Lower lobe of right lung (tissue), 2 donors: ENCODE results near the gene COL5A3. TPM values are rescaled to one million over a fixed set of nuclear protein-coding genes. Genes with fewer than 3 reads are reported as not detected.

ENCODE experiments used
- ATAC-seq, 2 donors: fragments of 200-7000 bp; cut with Tn5 transposase; one replicate each; pipeline ENCODE4 v1.9.1; 2020 to 2022; ENCODE audit warnings: mild to moderate bottlenecking in 2 of 2, moderate library complexity in 2 of 2
- DNase-seq: peaks from one replicate; pipeline ENCODE4 v3.0.0-alpha.2; 2020
- H3K27ac ChIP-seq: fragments of 200-600 bp; one replicate; pipeline ENCODE4 v1.8.0; 2022
- H3K27me3 ChIP-seq: fragments of 200-600 bp; one replicate; pipeline ENCODE4 v1.8.0; 2022; ENCODE audit warnings: low read depth
- H3K36me3 ChIP-seq: fragments of 200-600 bp; one replicate; pipeline ENCODE4 v1.8.0; 2022; ENCODE audit warnings: mild to moderate bottlenecking
- H3K4me1 ChIP-seq: fragments of 200-600 bp; one replicate; pipeline ENCODE4 v1.8.0; 2022
- H3K4me3 ChIP-seq: fragments of 200-600 bp; one replicate; pipeline ENCODE4 v1.8.0; 2022; ENCODE audit warnings: mild to moderate bottlenecking
- H3K9me3 ChIP-seq: fragments of 200-600 bp; one replicate; pipeline ENCODE4 v1.8.0; 2022
- intact Hi-C: fragments of 100-400 bp; cut with DNase I; formaldehyde crosslinking; loops from one replicate; pipeline ENCODE4 v1.11.0; 2022
- total RNA-seq: library from RNA; stranded (reverse); fragmentation: NEBNext Ultra II Directional; extraction: Animal tissue kit (Norgen Biotek cat#: 25700); gene quantifications from one replicate; pipeline ENCODE4 v1.2.1, GENCODE V29; 2021
- TF ChIP-seq, protein P1 (sequence below): fragments of 200-600 bp; IDR thresholded peaks from one replicate; pipeline ENCODE4 v1.8.0; 2022; ENCODE audit warnings: antibody characterized with exemption, mild to moderate bottlenecking
- donor health status: DM: no; HTN: yes; CAD: no; lungs with severe emphysema.

COL5A3 gene
- total RNA-seq, 1 donor from 2014 or later, result 8.9 TPM

DNA sequence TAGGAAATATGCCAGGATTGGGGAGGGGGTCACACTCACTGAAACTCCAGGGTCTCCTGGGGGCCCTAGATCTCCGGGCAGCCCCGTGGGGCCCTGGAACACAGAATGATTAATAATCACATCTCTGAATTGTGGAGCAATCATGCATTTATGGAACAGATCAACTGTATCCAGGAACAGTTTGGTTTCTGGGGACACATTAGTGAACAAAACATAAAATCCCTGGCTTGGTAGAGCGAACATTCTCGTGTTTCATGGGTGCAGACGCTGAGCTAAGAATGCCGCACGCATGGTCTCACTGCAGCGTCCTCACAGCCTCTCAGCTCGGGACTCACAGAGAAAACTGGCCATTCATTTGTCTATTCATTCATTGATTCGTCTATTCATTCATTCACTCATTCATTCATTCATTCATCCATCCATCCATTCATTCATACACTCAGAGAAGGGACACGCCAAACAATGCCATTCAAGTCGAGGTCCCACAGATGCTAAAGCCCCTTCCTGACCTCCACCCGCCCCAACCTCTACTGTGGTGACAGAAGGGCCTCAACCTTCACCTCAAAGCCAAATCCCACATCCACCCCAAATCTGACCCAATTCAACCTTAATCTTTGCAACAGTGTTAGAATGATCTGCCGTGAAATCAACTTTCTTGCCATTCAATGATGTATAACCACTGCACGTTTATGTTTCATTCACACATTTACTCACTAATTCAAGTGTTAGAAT, 39.0 kb downstream of the COL5A3 start:
- intact Hi-C loops, result no loop called here
- Histone ChIP-seq H3K9me3 (no peaks in the 10 kb centered on the region), H3K4me3 (no peak overlapping the region), H3K36me3 (peaks cover 16% of the 10 kb centered on the region), H3K4me1 (no peaks in the 10 kb centered on the region), H3K27me3 (peaks cover 11% of the 10 kb centered on the region), H3K27ac (no peak overlapping the region)
- ATAC-seq (no peak), DNase-seq (no peak)
- TF ChIP-seq, protein P1, sequence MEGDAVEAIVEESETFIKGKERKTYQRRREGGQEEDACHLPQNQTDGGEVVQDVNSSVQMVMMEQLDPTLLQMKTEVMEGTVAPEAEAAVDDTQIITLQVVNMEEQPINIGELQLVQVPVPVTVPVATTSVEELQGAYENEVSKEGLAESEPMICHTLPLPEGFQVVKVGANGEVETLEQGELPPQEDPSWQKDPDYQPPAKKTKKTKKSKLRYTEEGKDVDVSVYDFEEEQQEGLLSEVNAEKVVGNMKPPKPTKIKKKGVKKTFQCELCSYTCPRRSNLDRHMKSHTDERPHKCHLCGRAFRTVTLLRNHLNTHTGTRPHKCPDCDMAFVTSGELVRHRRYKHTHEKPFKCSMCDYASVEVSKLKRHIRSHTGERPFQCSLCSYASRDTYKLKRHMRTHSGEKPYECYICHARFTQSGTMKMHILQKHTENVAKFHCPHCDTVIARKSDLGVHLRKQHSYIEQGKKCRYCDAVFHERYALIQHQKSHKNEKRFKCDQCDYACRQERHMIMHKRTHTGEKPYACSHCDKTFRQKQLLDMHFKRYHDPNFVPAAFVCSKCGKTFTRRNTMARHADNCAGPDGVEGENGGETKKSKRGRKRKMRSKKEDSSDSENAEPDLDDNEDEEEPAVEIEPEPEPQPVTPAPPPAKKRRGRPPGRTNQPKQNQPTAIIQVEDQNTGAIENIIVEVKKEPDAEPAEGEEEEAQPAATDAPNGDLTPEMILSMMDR, result no peak

DNA sequence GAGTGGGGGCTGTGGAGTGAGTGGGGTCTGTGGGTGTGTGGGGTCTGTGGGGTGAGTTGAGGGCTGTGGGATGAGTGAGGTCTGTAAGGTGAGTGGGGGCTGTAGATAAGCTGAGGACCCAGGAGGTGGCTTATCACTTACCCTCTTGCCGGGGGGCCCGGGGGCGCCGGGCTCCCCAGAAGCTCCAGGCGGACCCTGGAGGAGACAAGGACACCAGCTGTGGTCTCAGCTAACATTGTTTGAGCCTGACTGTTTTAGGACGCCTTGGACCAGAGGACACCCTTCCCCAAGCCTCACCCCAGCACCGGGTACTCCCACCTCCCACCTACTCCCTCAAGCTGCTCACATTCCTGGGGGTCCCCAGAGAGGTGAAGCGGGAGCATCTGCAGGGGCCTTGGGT, 39.8 kb downstream of the COL5A3 start:
- H3K4me3 ChIP-seq, result no peak overlapping the region
- no peak for DNase-seq
- peaks cover 18% of the 10 kb centered on the region for H3K27me3 ChIP-seq
- no peaks in the 10 kb centered on the region for H3K4me1 ChIP-seq
- ATAC-seq, result no peak
- no peak overlapping the region for H3K27ac ChIP-seq
- H3K36me3 ChIP-seq, result peaks cover 16% of the 10 kb centered on the region
- no peaks in the 10 kb centered on the region for H3K9me3 ChIP-seq
- TF ChIP-seq, protein P1, result no peak
- intact Hi-C loops, result no loop called here

DNA sequence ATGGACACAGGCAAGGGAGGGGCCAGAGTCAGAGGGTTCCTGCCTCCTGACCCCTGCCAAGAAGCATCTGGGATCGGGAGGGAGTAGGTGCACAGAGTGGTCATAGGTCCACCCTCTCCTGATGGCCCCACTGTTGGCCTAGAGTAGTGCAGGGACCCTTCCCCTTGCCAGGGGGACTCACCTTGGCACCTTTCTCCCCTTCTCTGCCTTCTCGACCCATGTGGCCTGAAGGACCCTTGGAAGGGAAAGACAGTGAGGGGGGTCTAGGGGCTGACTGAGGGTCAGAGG, 40.7 kb downstream of the COL5A3 start:
- Histone ChIP-seq H3K27ac (no peak overlapping the region), H3K4me3 (no peak overlapping the region), H3K4me1 (no peaks in the 10 kb centered on the region), H3K36me3 (peaks cover 16% of the 10 kb centered on the region), H3K9me3 (no peaks in the 10 kb centered on the region), H3K27me3 (peaks cover 22% of the 10 kb centered on the region)
- intact Hi-C loops, result no loop called here
- DNase-seq, result no peak
- TF ChIP-seq, protein P1, result no peak
- ATAC-seq, result peak in 1 of 2 donors; percentile 14

- DNase-seq, result no peak
- no peaks in the 10 kb centered on the region for H3K4me1 ChIP-seq
- ATAC-seq, result peak in 1 of 2 donors; percentile 21
- peaks cover 22% of the 10 kb centered on the region for H3K27me3 ChIP-seq
- TF ChIP-seq, protein P1, result no peak
- H3K9me3 ChIP-seq, result no peaks in the 10 kb centered on the region
- no peak overlapping the region for H3K27ac ChIP-seq
- peaks cover 16% of the 10 kb centered on the region for H3K36me3 ChIP-seq
- intact Hi-C loops, result no loop called here
- no peak overlapping the region for H3K4me3 ChIP-seq
Observed at GRCh38 chr19:9968820-9969687, 41.2 kb downstream of the COL5A3 start.

DNA sequence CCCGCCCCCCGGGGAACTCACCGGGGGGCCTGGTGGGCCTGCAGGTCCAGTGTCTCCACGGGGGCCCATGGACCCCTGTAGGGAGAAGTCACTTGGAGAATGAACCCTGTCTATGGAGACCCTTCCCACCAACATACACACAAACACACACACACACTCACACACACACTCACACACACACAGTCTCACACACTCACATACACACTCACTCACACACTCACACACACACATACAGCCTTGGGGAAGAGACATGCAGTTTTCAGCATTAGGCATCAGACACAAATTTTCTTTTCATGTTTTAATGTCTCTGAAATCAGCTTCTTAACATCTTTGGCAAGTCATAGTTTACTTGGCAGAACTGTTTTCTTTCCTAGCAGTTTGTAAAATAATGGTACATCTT, 43.0 kb downstream of the COL5A3 start:
- Histone ChIP-seq H3K27me3 (peaks cover 22% of the 10 kb centered on the region), H3K4me3 (no peak overlapping the region)
- ATAC-seq, result no peak

More for the DNA sequence above, 43.0 kb downstream of the COL5A3 start:
- no peaks in the 10 kb centered on the region for H3K4me1 ChIP-seq
- intact Hi-C loops, result no loop called here
- TF ChIP-seq, protein P1, result no peak
- H3K27ac ChIP-seq, result peak overlapping the region; percentile 6
- no peaks in the 10 kb centered on the region for H3K9me3 ChIP-seq
- no peak for DNase-seq
- peaks cover 5% of the 10 kb centered on the region for H3K36me3 ChIP-seq
